AG04449 (cell line): ENCODE results near the gene ZC3H7B.
A peak's percentile ranks its signal among the peaks of the same experiment; 100 is the strongest.

Experiments used
- CTCF ChIA-PET: fragments of 350-600 bp; formaldehyde crosslinking; extraction: SDS; loops from one replicate; lab custom pipeline; 2021; ENCODE audit warnings: antibody characterized with exemption; lab: Yijun Ruan, JAX
- POLR2A ChIA-PET: fragments of 400-600, 350-600 bp; formaldehyde crosslinking; extraction: SDS; loops from one replicate; lab custom pipeline; 2020; ENCODE audit warnings: antibody characterized with exemption, inconsistent platforms; lab: Yijun Ruan, JAX
- DNase-seq: peaks from one replicate; pipeline ENCODE4 v3.0.0-alpha.2; 2010; ENCODE audit warnings: low read depth, low spot score
- H3K4me3 ChIP-seq: 2 replicates; pipeline ENCODE4 v1.5.1; 2011; ENCODE audit warnings: low read depth, mild to moderate bottlenecking, control low read depth, low read length
- CTCF ChIP-seq: IDR thresholded peaks from one replicate; pipeline ENCODE4 v1.5.1; 2011; ENCODE audit warnings: mild to moderate bottlenecking, moderate library complexity, low read length, control low read depth, inconsistent platforms; ENCODE audit not compliant: insufficient read depth; ENCODE audit errors: missing control alignments

ZC3H7B gene

DNA sequence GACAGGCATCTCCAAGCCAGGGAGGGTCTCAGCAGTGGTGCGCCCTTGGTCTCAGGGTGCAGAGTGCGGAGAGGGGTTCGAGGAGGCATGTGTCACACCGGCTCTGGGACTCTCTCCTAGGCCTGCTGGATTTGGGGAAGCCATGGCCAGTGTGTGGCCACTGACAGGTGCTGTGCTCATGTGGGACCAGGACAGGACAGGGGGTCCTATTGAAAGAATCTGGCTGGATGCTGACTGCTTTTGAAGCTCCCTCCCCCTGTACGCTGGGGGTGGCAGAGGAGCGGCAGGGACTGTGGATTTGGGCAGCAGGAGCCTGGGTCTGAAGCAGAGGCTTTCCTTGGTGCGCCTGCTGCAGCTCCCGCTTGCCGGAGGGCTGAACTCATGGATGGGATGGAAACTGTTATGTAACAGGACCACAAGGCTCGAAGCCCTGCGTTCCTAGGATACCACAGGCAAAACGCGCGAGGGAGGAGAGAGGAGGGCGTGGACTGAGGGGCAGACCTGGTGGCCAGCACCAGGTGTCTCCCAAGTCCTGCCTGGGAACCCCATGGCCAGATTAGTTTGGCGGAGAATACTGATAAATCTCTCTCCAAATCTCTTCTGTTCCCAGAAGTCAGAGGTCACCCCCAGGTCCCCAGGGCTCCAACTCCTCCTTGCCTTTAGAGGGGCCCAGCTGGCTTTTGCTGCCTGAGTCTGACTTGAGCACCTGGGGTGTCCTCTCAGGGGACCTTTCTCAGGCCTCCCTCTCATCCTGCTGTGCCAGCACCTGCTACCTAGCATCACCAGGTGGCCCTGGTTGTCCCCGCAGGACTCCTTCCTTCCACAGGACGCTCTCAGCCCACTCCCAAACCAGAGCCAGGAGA is 66.6 kb downstream of the ZC3H7B start:
- CTCF ChIA-PET = interaction anchor here (1.3 to 2.7 kb wide), 5 partner anchors 11 to 150 kb away, joined by 3 to 12 read pairs (median 5); no protein-coding TSS in a partner anchor
- POLR2A ChIA-PET = interaction anchor here (3.2 kb wide), 1 partner anchor 13 kb away, joined by 16 read pairs; the partner anchor contains the start of gene TEF

GRCh38 chr22:41368543-41369423 is 67.5 kb downstream of the ZC3H7B start:
- no peak for TF ChIP-seq CTCF
- ChIA-PET CTCF (interaction anchor here (1.3 to 2.7 kb wide), 3 partner anchors 12 to 149 kb away, joined by 3 to 12 read pairs (median 9); no protein-coding TSS in a partner anchor), POLR2A (interaction anchor here (3.2 kb wide), 1 partner anchor 12 kb away, joined by 16 read pairs; the partner anchor contains the start of gene TEF)
- no peak overlapping the region for H3K4me3 ChIP-seq
- DNase-seq = no peak

More for the DNA sequence above, 66.6 kb downstream of the ZC3H7B start:
- no peak for TF ChIP-seq CTCF
- peak overlapping the region; percentile 41 for H3K4me3 ChIP-seq
- no peak for DNase-seq

DNA sequence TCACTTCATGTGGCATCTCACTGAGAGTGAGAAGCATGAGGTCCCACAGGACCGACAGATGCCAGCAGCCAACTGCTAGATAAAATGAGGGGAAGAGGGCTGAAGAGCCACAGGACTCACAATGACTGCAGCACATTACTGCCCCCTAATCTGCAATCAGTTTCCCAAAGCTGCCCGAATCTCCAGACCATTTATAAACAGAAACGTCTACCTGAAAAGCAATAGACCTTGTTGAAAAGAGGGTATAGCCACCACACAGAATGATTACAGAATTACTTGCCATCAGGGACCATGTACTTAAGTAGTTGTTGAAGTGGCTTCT is 68.1 kb downstream of the ZC3H7B start:
- POLR2A ChIA-PET = no interaction called here
- DNase-seq = no peak
- TF ChIP-seq CTCF = no peak
- H3K4me3 ChIP-seq = no peak overlapping the region
- CTCF ChIA-PET = interaction anchor here (1.3 to 2.7 kb wide), 2 partner anchors 16 to 149 kb away, joined by 3 to 12 read pairs; no protein-coding TSS in a partner anchor

DNA sequence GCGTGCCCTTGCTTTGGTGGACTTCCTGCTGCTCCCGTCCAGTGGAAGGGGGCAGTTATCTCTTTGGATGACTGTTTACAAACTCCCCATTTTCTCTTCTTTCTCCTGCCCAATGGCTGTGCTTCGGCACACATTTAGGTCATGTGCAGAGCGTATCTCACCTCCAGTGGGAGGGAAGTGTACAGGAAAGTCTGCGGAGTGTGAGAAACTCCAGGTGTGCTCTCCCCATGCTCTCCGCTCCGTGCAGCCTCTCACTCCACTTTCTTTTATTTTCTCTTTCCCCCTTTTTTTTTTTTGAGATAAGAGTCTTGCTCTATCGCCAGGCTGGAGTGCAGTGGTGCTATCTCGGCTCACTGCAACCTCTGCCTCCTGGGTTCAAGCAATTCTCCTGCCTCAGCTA is 68.5 kb downstream of the ZC3H7B start:
- TF ChIP-seq CTCF = no peak
- DNase-seq = no peak
- POLR2A ChIA-PET = no interaction called here
- CTCF ChIA-PET = no interaction called here
- H3K4me3 ChIP-seq = no peak overlapping the region

DNA sequence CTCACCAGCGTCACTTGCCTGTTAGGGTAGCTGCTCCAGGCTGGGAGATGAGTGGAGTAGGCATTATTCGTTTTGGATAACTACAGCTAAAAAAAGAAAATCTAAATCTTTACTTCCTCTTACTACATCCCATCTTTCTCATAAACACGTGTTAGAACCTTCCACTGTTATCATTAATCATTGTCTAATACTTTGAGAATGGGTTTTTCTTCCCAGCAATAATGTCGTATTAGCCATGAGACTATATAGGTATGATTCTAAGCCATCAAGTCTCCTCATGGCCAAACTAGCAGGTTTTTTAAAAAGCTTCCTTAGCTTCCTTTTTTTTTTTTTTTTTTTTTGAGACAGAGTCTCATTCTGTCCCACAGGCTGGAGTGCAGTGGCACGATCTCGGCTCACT is 76.5 kb downstream of the ZC3H7B start:
- POLR2A ChIA-PET = no interaction called here
- CTCF ChIA-PET = interaction anchor here (1.4 to 1.5 kb wide), 2 partner anchors 11 to 25 kb away, joined by 3 read pairs; no protein-coding TSS in a partner anchor
- no peak overlapping the region for H3K4me3 ChIP-seq
- TF ChIP-seq CTCF = no peak
- DNase-seq = no peak
